ENCODE measurements around the gene MSH5.
A peak's percentile ranks its signal among the peaks of the same experiment; 100 is the strongest.
"Not testable (repeated sequence)": the region's sequence is repeated elsewhere in the genome, so short reads cannot be mapped to it uniquely, and the experiment has no call there.

MSH5 gene

DNA sequence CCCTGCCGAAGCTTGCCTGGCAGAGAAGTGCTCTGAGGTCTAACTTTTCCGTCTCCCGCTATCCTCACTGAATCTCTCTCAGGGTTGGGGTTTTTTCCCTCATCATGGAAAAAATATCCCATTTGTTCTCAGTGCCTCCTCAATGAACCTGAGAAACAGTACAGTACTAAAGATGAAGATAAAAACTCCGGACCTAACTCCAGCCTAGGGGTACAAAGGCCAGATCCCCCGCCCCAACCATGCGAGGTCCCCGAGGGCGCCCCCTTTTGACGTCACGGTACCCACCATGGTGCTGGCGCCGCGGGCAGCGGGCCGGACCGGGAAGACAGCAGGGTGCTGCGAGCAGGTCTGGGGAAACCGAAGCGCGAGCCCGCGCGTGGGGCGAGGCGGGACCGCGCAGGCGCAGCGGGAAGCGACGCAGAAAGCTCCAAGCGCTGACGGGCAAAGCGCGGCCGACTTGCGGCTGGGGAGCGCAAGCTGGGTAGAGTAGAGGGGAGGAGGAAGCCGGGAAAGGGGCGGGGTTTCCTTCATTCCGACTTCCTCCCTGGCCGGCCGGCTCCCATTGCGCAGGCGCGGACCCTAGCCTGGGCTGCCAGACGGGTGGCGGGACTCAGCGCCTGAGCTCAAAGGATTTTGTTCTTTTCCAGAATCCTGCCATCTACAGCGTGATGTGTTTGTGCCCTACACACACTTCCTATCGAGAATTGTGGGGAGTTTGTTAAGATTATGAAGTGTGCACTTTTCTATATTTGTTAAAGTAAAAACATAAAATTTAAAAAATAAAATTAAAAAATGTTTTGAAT lies 66.9 kb downstream of the MSH5 start, which contains the start of gene LSM2:
LSM2 (minus strand) TSS at position 497 of the 803 bp plus-strand sequence; CDS start at position 288, 209 bp downstream.
- peak; percentile 95 to 98 (median 97) for DNase-seq

DNA sequence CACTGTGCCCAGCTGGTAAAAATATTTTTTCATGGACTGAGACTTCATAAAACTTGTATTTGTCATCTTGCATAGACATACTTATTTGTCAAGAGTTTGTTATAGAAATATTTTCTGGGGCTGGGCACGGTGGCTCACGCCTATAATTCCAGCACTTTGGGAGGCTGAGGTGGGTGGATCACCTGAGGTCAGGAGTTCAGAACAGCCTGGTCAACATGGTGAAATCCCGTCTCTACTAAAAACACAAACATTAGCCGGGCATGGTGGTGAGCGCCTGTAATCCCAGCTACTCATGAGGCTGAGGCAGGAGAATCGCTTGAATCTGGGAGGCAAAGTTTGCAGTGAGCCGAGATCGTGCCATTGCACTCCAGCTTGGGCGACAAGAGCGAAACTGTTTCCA lies 68.8 kb downstream of the MSH5 start:
- not testable (repeated sequence) for DNase-seq

DNA sequence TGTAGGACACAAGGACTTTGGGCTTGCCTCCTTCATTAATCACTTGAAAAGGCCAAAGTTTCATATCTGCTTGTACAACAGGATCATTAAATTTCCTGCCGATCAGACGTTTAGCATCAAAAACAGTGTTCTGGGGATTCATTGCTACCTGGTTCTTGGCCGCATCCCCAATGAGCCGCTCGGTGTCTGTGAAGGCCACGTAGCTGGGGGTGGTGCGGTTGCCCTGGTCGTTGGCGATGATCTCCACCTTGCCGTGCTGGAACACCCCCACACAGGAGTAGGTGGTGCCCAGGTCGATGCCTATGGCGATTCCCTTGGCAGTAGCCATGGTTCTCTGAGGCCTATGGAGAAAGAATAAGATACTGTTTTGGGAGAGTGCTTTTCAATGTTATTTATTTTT lies 71.8 kb downstream of the MSH5 start:
- DNase-seq, result no peak

Data from T-helper 1 cell (primary cell).